Esophagus muscularis mucosa (tissue), 4 donors: ENCODE results near the gene KDF1. TPM values are rescaled to one million over a fixed set of nuclear protein-coding genes. Genes with fewer than 3 reads are reported as not detected.

ENCODE experiments used
- DNase-seq: peaks from one replicate; pipeline ENCODE4 v3.0.0-alpha.2; 2017; ENCODE audit errors: extremely low spot score
- H3K27ac ChIP-seq, 4 donors: fragments of 200-600 bp; sonication (generic); replicated peaks in 1 of 4; 1 replicate in 3 of 4; 2 replicates in 1 of 4; pipeline ENCODE4 v1.5.1; 2016 to 2019; ENCODE audit warnings: mild to moderate bottlenecking in 1 of 4
- H3K27me3 ChIP-seq, 4 donors: fragments of 200-600 bp; sonication (generic); one replicate each; pipeline versions ENCODE4 v1.5.1 to v1.6.0; 2016 to 2019
- H3K36me3 ChIP-seq, 4 donors: fragments of 200-600 bp; sonication (generic); one replicate each; pipeline ENCODE4 v1.5.1; 2016 to 2019
- H3K4me1 ChIP-seq, 4 donors: fragments of 200-600 bp; sonication (generic); one replicate each; pipeline ENCODE4 v1.5.1; 2016 to 2019
- H3K4me3 ChIP-seq, 4 donors: fragments of 200-600 bp; sonication (generic); 1 replicate in 2 of 4; 2 replicates in 2 of 4; pipeline ENCODE4 v1.5.1; 2016 to 2019; ENCODE audit warnings: mild to moderate bottlenecking in 4 of 4, moderate library complexity in 1 of 4
- H3K9me3 ChIP-seq, 4 donors: fragments of 200-600 bp; sonication (generic); 1 replicate in 3 of 4; 2 replicates in 1 of 4; pipeline ENCODE4 v1.5.1; 2016 to 2019
- CTCF ChIP-seq, 3 experiments: fragments of 200-600 bp in 2 of 3; fragments of 450-650 bp in 1 of 3; sonication (generic) in 2 of 3; IDR thresholded peaks; one replicate each; pipeline ENCODE4 v1.5.1; 2017 to 2019; ENCODE audit warnings: antibody characterized with exemption in 3 of 3, mild to moderate bottlenecking in 2 of 3, moderate library complexity in 1 of 3
- EP300 ChIP-seq: sonication (generic); formaldehyde crosslinking; IDR thresholded peaks from one replicate; pipeline ENCODE4 v1.6.1; 2017; ENCODE audit warnings: antibody characterized with exemption
- POLR2A ChIP-seq: fragments of 450-650 bp; IDR thresholded peaks from one replicate; pipeline ENCODE4 v1.6.1; 2017; ENCODE audit warnings: antibody characterized with exemption, moderate library complexity, mild to moderate bottlenecking, low read depth
- POLR2AphosphoS5 ChIP-seq, 2 donors: sonication (generic); formaldehyde crosslinking; IDR thresholded peaks; one replicate each; pipeline ENCODE4 v1.6.1; 2017; ENCODE audit warnings: antibody characterized with exemption in 2 of 2
- WGBS: methylation state at CpG from one replicate; pipeline ENCODE4 v1.1.5; 2018; 5-methylcytosine and 5-hydroxymethylcytosine counted together
- intact Hi-C: fragments of 100-400 bp; cut with DNase I; formaldehyde crosslinking; loops from one replicate; pipeline ENCODE4 v1.15.1; 2023
- total RNA-seq, 4 donors: library from RNA; depleted of rRNA; stranded (reverse); fragments of >200 nt; gene quantifications; one replicate each; pipeline versions ENCODE4 v1.1.0 to v1.2.1, GENCODE V29; 2016

The KDF1 gene
- total RNA-seq, 4 donors from 2014 or later = 0.33 to 0.42 TPM; not detected in 2

- intact Hi-C loops = no loop called here
- Histone ChIP-seq H3K4me3 (no peak overlapping the region), H3K36me3 (no peaks in the 10 kb centered on the region), H3K4me1 (peaks cover 65 to 89% (median 86%) of the 10 kb centered on the region in 4 donors), H3K9me3 (no peaks in the 10 kb centered on the region), H3K27me3 (peaks cover 0 to 21% (median 6%) of the 10 kb centered on the region in 4 donors), H3K27ac (peak overlapping the region; percentile 93 to 97 (median 95))
- WGBS = 76% methylated on average over 4 of the region's 4 CpGs
- TF ChIP-seq EP300 = no peak
- TF ChIP-seq POLR2AphosphoS5 (IDR thresholded peaks at IDR 0.05) = no peak
- no peak for TF ChIP-seq POLR2A
- TF ChIP-seq CTCF (IDR thresholded peaks at IDR 0.05) = no peak
- no peak for DNase-seq
Measured at GRCh38 chr1:26996665-26997064, 36.4 kb upstream of the KDF1 start.

- Histone ChIP-seq H3K27ac (peak overlapping the region; percentile 93 to 97 (median 95)), H3K27me3 (peaks cover 0 to 26% (median 6%) of the 10 kb centered on the region in 4 donors), H3K4me3 (peak overlapping the region in 1 of 4 donors; percentile 93), H3K9me3 (no peaks in the 10 kb centered on the region), H3K4me1 (peaks cover 59 to 83% (median 79%) of the 10 kb centered on the region in 4 donors), H3K36me3 (no peaks in the 10 kb centered on the region)
- no peak for DNase-seq
- 44% methylated on average over 1 of the region's 1 CpG for WGBS
- TF ChIP-seq CTCF (IDR thresholded peaks at IDR 0.05) = no peak
- no peak for TF ChIP-seq POLR2A
- TF ChIP-seq POLR2AphosphoS5 (IDR thresholded peaks at IDR 0.05) = no peak
- TF ChIP-seq EP300 = no peak
- intact Hi-C loops = no loop called here
Measured at GRCh38 chr1:26996024-26996423, 35.8 kb upstream of the KDF1 start.

GRCh38 chr1:26994787-26995517 is 34.7 kb upstream of the KDF1 start:
- Histone ChIP-seq H3K27ac (peak overlapping the region; percentile 93 to 97 (median 95)), H3K27me3 (peaks cover 0 to 26% (median 6%) of the 10 kb centered on the region in 4 donors), H3K9me3 (no peaks in the 10 kb centered on the region), H3K36me3 (no peaks in the 10 kb centered on the region), H3K4me1 (peaks cover 48 to 72% (median 68%) of the 10 kb centered on the region in 4 donors), H3K4me3 (peak overlapping the region; percentile 75 to 93 (median 88))
- WGBS = 60% methylated on average over 4 of the region's 15 CpGs
- intact Hi-C loops = loop anchor here (2.0 kb wide), 1 partner anchor 104 kb away; no protein-coding TSS in a partner anchor
- DNase-seq = no peak
- TF ChIP-seq CTCF (IDR thresholded peaks at IDR 0.05) (no peak), POLR2AphosphoS5 (IDR thresholded peaks at IDR 0.05) (peak in 1 of 2 donors; percentile 18)

GRCh38 chr1:26994020-26994786 is 33.9 kb upstream of the KDF1 start:
- DNase-seq = no peak
- Histone ChIP-seq H3K4me1 (peaks cover 42 to 65% (median 61%) of the 10 kb centered on the region in 4 donors), H3K36me3 (no peaks in the 10 kb centered on the region), H3K9me3 (no peaks in the 10 kb centered on the region), H3K27ac (peak overlapping the region; percentile 93 to 97 (median 95)), H3K27me3 (peaks cover 0 to 26% (median 6%) of the 10 kb centered on the region in 4 donors), H3K4me3 (peak overlapping the region; percentile 75 to 93 (median 88))
- intact Hi-C loops = loop anchor here (2.0 kb wide), 1 partner anchor 105 kb away; no protein-coding TSS in a partner anchor
- TF ChIP-seq POLR2AphosphoS5 (IDR thresholded peaks at IDR 0.05) (peak in 1 of 2 donors; percentile 1), POLR2A (no peak)
- 0% methylated on average over 10 of the region's 97 CpGs for WGBS
